GM13977 (cell line): ENCODE measurements around the gene GSS.

Experiments used
- DNase-seq: peaks from one replicate; pipeline ENCODE4 v3.0.0; 2012; ENCODE audit warnings: low spot score
- CTCF ChIP-seq: IDR thresholded peaks from 2 replicates; pipeline ENCODE4 v1.5.1; 2012; ENCODE audit warnings: mild to moderate bottlenecking, control low read depth; ENCODE audit not compliant: insufficient read depth; ENCODE audit errors: extremely low read depth, missing control alignments
- in situ Hi-C: fragments of 300-500 bp; cut with MboI; formaldehyde crosslinking; loops from one replicate; pipeline ENCODE4 v1.12.0; 2022; ENCODE audit warnings: low sequenced_read_pairs, low pct_unique_long_range_greater_than_20kb, mixed read lengths, inconsistent platforms; ENCODE audit not compliant: unreplicated experiment

The GSS gene

DNA sequence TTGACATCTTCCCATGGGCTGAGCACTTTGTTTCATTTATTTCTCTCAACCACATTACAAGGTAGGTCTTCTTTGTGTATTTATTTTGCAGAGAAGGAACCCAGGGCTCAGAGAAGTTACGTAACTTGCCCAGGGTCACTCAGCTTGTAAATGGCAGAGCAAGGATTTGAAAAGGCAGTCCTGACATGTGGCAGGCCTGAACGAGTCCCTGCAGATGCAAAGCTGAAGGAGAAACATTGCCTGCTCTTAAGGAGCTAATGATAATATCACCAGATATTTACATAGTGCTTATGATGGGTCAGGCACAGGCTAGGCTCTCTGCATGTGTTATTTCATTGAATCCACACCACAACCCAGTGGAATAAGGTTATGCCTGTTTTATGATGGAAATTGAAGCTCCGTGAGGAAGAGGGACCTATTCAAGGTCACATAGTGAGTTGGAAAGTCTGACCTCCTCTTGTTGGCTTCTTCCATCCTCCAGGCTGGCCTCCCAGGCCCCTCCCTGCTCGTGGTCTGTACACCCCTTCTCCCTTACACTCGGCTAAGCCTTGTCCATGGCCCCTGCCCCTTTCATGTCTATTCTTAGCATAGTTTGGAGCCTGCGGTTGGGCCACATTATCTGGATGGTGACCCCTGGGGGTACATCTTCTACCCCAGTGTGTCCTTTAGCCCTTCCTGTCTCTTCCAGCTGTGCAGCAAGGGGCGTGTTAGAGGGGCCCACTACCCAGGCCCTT, 12.6 kb upstream of the GSS start:
- no peak for DNase-seq
- no peak for TF ChIP-seq CTCF
- in situ Hi-C loops, result no loop called here

- no peak for DNase-seq
- no peak for TF ChIP-seq CTCF
- in situ Hi-C loops, result no loop called here
Measured at GRCh38 chr20:34967421-34967820, 11.8 kb upstream of the GSS start.

DNA sequence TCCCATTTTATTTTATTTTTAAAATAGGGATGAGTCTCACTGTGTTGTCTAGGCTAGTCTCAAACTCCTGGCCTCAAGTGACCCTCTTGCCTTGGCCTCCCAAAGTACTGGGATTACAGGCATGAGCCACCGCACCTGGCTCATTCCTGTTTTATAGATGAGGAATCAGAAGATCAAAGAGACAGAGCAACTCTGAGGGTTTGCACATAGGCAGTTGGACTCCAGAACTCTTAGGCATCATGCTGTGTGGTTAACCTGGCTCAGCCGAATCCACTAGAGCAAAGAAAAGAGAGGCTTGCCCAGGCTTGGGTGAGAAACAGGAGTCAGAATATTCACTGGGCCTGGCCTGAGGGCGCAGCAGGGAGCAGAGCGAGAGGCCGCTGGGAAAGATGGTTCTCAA, 9.4 kb upstream of the GSS start:
- in situ Hi-C loops, result no loop called here
- no peak for DNase-seq
- no peak for TF ChIP-seq CTCF

DNA sequence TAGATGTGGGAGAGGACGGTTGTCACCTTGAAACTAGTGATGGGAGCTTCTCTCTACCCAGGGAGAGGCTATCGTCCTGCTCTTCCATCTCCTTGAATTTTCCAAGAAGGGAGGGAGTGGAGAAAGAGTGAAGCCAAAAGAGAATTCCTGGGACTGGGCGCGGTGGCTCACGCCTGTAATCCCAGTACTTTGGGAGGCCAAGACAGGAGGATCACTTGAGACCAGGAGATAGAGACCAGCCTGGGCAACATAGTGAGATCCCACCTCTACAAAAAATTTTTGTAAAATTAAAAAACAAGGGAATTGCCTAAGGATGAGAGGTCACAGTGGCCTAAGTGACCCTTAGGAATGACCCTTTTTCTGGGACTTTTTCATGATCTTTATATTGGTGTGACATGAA, 8.9 kb upstream of the GSS start:
- no peak for TF ChIP-seq CTCF
- DNase-seq, result no peak
- in situ Hi-C loops, result no loop called here

DNA sequence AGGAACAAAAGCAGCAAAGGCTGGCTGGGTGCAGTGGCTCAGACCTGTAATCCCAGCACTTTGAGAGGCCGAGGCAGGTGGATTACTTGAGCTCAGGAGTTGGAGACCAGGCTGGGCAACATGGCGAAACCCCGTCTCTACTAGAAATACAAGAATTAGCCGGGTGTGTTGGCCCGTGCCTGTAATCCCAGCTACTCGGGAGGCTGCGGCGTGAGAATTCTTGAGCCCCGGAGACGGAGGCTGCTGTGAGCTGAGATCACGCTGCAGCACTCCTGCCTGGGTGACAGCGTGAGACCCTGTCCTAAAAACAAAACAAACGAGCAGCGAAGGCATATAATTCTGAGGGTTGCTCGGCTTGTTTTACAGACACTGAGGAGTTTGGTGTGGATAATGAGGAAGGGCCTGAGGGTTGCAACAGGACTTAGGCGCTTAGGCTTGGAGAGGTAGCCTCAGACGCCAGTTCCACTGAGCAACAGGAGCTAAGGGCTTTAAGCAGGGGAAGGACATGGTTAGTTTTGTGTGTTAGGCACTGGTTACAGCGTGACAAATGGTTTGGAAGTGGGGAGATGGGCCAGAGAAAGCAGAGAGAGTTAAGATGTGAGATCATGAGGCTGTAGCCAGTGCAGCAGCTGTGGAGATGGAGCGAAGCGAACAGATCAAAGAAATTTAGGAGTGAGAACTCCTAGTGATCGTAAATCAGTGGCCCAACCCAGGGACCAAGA, 1.3 kb upstream of the GSS start:
- no peak for TF ChIP-seq CTCF
- in situ Hi-C loops, result no loop called here
- DNase-seq, result no peak

GRCh38 chr20:34956041-34956458, 444 bp upstream of the GSS start:
- TF ChIP-seq CTCF, result no peak
- no peak for DNase-seq
- in situ Hi-C loops, result no loop called here
